Suprapubic skin (tissue), 3 donors: ENCODE data around the gene MMS22L.

Source experiments
- CTCF ChIP-seq, 2 donors: fragments of 200-600 bp in 1 of 2; fragments of 450-650 bp in 1 of 2; sonication (generic) in 1 of 2; IDR thresholded peaks; one replicate each; pipeline ENCODE4 v1.5.1; 2016 to 2019; ENCODE audit warnings: antibody characterized with exemption in 2 of 2, mild to moderate bottlenecking in 1 of 2, moderate library complexity in 1 of 2
- POLR2AphosphoS5 ChIP-seq, 3 donors: sonication (generic); formaldehyde crosslinking; IDR thresholded peaks; one replicate each; pipeline ENCODE4 v1.6.1; 2017; ENCODE audit warnings: antibody characterized with exemption in 3 of 3

- no peak for TF ChIP-seq CTCF (IDR thresholded peaks at IDR 0.05)
- TF ChIP-seq POLR2AphosphoS5 (IDR thresholded peaks at IDR 0.05): no peak
Measured at GRCh38 chr6:97240222-97240621, 42.8 kb downstream of the MMS22L start.
